DMS53 (cell line): ENCODE results near the gene DNHD1.
A peak's percentile ranks its signal among the peaks of the same experiment; 100 is the strongest.
"Not testable (repeated sequence)": the region's sequence is repeated elsewhere in the genome, so short reads cannot be mapped to it uniquely, and the experiment has no call there.

Experiments used
- DNase-seq: peaks from one replicate; lab custom pipeline; 2025; lab: John Stamatoyannopoulos, UW

DNHD1 gene

DNA sequence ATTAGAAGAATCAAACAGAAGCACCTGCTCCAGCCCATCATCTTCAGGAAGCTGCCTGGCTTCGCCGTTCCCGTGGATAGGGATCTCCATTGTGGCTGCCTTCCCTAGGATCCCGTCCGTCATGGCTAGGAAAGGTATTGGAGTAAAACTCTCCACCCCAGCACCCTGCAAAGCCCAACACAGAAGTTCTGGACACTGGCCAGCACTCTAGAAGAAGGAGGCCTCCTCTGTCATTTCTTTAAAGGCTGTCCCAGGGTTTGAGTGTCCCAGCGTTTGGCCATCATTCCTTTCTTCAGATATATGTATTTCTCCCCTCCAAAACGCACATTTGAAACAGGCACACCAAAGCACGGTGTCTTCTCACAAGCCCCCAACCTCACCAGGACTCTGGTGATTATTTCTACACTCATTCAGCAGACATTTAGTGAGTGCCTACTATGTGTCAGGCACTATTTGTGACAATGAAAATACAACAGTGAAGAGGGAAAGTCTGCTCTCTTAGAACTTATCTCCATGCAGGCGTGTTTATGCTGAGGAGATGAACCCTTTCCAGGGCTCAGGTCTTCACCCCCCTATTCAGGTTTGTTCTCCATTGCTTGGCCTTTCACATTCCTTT is 16.7 kb upstream of the DNHD1 start:
- DNase-seq: no peak

DNA sequence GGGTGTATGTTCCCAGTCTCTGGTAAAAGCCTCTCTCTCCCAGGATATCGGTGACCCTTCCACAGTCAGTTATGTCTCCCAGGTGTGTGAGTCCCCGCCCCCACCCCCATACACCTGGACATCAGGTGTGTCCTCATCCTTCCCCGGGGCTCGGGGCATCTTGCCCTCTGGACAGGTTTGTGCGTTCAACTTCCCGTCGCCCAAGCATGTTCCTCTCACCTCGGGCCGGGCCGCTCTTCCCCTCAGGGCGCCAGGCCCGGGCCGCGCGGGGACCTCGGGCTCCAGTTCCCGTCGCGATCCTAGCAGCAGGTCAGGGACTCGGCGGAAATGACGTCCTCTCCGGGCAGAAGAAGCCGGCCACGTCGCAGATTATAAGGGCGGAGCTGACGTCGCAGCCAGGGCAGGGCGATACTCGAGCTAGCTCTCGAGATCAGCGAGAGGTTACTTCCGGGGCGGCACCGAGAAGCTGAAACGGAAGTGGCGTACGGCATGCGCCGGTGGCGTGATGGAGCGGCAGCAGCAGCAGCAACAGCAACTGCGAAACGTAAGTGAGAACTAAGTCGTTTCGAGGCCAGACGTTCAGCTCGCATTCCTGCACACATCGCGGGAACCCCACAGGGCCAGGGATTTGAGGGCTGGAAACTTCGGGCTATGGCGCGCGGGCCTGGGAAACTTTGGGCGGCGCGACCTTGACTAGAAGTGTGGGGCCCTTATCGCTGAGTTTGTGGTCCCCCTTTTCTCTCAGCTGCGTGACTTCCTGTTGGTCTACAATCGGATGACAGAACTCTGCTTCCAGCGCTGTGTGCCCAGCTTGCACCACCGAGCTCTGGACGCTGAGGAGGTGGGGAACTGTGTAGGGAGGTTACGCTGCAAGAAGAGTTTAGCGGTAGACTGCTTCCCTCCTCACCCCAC is 15.8 kb upstream of the DNHD1 start, which contains the start of the genes ARFIP2 and TIMM10B:
TSS of gene ARFIP2 (minus strand) at position 320 of the 912 bp plus-strand sequence. CDS start 910 bp downstream, outside the sequence.
TSS of gene TIMM10B (plus strand) at position 490 of the 912 bp plus-strand sequence. CDS start at position 506, 16 bp downstream.
- DNase-seq: peak; percentile 99

DNA sequence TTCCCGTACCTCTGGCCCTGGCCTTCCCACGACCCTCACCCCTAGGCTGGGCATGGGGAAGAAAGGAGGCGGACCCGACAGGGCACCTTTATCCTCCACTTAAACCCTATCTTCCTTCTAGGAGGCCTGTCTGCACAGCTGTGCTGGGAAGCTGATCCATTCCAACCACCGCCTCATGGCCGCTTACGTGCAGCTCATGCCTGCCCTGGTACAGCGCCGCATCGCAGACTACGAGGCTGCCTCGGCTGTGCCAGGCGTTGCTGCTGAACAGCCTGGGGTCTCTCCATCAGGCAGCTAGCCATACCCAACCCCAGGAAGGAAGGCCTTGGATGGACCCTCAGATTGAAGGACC is 15.2 kb upstream of the DNHD1 start:
- peak; percentile 56 for DNase-seq

DNA sequence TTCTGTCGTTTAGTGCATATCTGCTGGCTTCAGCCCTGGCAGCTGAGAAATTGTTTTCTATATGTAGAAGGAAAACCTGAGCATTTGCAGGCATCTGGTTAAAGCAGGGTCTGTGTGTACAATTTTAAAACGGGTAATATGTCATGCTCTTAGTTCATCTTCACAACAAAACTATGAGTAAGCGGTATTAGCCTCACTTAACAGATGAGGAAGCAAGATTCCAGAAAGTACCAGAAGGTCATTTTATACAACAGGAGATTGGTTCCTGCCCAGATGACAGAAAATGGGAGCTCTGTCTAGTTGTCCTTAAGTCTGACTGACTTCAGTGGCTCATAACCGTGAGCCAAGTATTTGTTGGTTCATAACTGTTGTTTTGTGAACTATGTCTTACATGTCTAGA is 14.6 kb upstream of the DNHD1 start:
- no peak for DNase-seq

DNA sequence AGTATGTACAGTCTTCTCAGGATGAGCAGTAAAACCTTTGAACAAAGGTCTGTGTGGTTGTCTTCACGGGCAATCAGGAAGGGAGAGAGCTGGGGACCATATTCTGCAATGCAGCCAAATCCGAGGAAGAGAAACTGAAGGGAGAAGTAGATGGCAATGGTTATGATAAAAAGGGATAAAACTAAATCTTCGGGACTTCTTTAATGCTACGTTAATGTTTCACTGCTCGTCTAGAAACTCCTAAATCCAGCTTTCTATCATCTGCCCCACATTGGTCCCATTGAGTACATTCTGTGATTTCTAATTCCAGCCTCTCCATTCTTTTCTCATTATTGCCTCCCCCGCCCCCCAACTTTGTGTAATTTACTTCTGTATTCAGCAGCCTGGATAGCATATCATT is 14.1 kb upstream of the DNHD1 start:
- no peak for DNase-seq

DNA sequence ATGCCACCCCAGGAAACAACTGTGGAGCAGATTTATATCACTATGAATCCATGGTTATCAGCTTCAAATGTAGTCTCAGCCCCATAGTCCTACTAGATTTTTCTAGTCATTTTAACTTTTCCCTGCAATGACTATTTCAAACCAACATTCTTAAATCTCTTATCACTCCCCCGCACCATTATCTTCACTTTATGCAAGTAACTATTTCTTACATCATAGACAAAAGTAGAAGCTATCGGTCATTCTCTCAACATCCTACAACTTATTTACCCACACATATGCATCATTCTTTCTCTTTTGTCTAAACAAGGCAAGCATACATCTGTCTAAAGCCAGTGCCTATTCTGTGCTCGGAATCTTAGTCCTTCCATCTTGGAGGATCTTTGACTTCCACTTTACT is 11.4 kb upstream of the DNHD1 start:
- no peak for DNase-seq

DNA sequence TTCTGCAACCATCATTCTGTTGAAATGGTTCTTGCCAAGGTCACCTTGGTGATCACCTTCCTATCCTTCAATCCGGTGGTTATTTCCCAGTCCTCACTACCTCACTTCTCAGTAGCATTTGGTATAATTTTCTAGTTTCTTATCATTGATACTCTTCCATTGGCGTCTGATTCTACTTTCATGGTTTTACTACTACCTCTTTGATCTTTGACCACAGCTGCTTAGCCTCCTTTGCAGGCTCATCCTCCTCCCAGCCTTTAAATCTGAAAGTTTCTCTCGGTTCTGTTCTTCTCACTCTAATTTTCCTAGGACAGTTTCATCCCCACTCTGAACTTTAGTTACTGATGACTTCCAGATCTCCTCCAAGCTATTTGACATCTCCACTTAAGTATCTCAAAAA is 10.8 kb upstream of the DNHD1 start:
- no peak for DNase-seq

DNA sequence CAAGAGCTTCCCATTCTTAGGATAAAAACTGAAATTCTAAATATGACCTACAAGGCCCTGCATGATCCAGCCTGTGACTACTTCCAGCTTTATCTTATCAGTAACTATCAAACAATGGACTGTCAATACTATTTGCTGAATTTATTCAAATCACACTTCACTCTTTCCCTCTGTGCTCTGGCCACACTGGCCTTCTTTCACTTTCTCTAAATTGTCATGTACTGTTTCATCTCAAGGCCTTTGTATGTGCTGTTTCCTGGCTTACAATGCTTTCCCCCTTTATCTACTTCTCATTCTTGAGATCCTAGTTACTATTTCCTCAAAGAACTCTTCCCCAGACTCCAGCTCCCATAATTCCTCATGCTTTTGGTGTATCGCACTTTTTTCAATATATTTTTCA is 10.1 kb upstream of the DNHD1 start:
- no peak for DNase-seq

DNA sequence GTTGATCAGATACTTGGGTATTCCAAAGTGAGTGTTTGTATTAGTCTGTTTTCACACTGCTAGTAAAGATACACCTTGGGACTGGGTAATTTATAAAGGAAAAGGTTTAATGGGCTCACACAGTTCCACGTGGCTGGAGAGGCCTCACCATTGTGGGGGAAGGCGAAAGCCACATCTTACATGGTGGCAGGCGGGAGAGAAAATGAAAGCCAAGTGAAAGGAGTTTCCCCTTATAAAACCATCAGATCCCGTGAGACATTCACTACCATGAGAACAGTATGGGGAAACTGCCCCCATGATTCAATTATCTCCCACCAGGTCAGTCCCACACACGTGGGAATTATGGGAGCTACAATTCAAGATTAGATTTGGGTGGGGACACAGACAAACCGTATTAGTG is 8.7 kb upstream of the DNHD1 start:
- no peak for DNase-seq

DNA sequence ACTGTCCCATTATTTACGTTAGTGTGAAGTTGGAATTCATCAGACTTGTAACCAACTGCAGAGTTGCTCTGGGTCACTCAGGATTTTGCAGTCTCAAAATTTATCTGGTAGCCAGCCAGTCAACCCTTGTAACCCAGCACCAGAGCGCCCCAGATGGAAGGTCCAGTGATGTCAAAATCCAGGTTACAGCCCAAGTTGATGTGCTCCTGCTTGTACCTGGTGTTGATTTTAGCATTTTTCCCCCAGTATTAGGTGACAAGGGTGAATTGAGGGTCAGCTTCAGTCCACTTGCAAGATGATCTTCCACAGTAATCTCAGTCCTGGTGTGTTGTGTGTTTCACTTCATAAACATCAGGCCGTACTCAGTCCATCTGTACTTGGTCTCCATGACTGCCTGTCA is 8.3 kb upstream of the DNHD1 start:
- DNase-seq: no peak

DNA sequence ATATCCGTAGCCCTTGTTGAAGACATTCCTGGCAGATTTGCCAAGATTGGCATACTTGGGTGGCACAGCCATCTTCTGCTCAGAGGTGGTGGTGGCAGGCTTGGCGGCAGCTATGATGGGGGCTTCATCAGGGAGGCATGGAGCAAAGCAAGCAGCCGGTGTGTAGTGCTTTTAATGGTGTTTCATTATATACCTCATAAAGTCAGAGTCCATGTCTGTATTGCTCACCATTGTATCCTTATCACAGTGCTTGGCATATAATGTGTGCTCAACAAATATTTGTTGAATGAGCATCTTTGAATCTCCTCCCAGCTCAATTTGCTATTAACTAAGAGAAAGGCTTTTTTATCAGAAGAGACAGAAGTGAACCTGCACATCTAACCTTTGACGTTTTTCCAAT is 7.8 kb upstream of the DNHD1 start:
- DNase-seq: peak; percentile 56

DNA sequence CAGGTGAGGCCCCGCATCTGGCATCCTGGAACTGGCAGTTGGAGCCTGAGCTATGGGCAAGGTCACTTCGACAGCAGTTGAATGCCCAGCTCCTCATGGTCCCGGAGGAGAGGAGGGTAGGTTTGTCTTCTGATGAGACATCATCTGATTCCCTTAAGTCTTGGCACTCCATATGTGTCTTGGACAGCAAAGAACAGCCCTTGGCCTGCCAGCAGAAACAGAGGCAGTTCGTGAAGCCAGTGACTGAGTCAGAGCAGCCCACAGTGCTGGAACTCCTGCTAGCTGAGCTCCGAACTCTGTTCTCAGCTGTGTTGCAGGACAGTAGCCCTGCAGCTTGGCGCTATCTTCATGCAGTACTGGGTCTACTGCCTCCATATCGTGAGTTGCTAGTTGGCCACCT is 1.0 kb downstream of the DNHD1 start:
- no peak for DNase-seq

DNA sequence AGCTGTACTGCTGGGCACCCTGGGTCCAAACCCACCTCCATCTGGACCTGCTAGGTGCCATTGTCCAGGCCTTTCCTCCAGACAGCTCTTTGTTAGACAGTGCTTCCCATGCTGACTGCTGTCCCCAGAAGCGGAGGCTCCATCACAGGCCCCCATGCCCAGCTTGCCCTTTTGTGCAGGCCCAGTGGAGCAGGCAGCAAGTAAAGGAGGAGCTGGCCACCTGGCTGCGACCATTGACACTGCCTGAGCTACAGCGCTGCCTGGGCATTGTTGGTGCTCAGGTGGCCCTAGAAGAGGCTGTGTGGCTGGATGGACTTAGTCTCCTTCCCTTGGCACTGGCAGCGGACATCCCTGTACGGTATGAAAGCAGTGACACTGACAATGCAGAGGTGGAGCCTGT is 1.5 kb downstream of the DNHD1 start:
- DNase-seq: no peak

DNA sequence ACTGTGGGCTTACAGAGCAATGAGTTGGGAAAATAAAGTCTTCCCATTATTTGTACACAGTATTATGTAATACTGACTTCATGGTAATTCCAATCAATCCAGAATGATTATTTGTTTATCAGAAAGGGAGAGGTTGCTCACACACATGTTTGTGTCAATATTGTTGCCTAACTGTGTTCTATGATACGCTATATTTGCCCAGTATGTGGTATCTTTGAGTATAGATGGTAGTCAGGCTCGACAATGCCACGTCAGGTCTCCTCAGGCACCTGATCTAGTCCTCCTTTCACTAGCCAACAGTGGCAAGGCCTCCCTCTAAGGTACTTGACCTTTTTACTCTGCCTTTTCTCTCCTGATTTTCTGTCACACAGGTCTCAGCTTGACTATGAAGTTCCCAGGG is 5.3 kb downstream of the DNHD1 start:
- DNase-seq: no peak

DNA sequence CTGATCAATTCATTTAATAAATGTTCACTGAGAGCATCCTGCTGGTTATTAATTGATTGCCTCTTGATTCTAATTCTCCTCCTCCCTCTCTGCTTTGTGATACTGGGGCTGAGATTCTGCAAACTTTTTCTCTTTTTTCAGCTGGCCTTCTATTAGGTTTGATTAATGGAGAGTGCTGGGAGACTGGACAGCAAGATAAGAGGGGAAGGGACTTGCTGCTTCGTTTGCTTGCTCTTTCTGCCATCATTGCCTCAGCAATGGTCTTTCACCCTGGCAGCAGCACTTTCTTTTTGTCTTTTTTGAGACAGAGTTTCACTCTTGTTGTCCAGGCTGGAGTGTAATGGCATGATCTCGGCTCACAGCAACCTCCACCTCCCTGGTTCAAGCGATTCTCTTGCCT is 7.1 kb downstream of the DNHD1 start:
- no peak for DNase-seq

DNA sequence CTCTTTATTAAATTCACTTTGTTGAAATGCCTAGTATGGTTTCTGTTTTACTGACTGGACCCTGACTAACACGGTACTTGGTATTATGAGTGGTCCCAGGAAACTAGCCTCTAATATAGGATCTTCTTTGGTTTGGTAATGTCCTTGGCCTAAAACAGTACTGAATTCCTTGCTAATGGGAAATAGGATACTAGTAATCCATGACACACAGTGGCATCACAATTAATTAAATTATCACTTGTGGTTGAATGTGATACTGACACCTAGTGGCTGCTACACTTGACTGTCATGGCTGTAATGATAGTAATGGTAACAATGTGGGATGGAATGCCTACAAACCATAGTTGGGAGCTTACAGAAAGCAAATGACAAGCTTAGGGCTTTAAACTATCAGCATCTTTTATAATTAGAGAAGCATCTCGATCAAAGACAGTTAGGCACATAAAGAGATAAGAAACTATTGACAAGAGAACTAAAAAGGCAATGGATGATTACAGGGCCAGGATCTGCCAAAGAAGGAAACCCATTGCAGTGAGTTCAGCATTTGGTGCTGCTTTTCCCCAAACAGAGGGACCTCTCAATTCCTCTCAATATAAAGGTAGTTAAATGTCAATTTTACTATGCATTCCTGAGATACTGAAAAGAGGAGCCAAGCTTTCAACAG is 8.6 kb downstream of the DNHD1 start:
- peak; percentile 72 for DNase-seq

DNA sequence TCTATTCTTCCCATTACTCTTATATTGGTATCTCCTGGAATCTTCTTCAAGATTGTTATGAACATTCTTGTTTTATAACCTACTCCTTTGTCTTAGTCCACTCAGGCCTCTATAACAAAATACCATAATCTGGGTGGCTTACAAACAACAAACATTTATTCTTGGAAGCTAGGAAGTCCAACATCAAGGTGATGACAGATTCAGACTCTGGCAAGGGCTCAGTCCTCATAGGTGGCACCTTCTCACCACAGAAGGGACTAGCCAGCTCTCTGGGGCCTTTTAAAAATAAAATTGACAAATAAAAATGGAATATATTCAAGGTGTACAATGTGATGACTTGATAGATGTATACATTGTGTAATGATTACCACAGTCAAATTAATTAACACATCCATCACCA is 19.8 kb downstream of the DNHD1 start:
- no peak for DNase-seq

DNA sequence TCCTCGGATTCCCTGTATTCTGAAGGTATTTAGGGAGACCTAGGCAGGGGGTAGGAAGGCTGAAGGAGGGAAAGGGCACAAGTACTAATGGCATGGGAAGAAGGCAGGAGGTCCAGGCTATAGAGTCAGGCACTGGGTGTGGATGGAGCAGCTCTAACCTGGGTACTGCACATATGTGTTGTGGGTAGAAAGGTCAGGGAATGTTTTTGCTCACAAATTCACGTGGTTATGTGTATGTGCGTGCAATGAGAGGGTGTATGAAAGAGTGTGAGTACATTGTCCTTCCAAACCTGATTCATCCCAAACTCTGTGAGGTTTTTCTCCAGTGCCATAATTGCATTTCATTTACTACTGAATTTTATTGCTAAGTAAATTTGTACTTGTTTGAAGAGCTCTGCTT is 23.2 kb downstream of the DNHD1 start:
- DNase-seq: no peak

DNA sequence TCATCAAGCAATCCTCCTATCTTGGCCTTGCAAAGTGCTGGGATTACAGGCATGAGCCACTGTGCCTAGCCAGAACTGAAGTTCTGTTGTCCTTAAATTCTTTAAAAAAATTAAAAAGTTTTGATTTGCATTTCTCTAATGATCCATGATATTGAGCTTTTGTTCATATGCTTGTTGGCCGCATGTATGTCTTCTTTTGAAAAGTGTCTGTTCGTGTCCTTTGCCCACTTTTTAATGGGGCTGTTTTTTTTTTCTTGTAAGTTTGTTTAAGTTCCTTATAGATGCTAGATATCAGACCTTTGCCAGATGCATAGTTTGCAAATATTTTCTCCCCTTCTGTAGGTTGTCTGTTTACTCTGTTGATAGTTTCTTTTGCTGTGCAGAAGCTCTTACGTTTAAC is 24.9 kb downstream of the DNHD1 start:
- not testable (repeated sequence) for DNase-seq

DNA sequence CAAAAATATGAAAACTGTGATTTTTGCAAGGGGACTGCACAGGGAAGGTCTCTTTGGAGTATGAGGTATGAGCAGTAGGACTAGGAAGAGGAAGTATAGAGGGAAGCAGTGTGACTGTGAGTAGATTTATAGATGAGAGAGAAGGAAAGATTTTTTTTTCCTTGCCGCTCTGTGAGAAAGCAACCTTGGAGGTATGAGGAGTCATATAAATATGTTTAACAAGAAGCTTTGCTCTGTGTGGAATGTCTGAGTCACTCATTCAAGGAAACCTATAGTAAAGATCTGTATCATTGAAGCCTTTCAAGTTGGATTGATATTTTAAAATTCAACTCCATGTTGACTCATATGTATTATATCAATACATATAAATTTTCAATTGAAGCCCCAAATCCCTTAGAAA is 26.2 kb downstream of the DNHD1 start:
- DNase-seq: no peak

DNA sequence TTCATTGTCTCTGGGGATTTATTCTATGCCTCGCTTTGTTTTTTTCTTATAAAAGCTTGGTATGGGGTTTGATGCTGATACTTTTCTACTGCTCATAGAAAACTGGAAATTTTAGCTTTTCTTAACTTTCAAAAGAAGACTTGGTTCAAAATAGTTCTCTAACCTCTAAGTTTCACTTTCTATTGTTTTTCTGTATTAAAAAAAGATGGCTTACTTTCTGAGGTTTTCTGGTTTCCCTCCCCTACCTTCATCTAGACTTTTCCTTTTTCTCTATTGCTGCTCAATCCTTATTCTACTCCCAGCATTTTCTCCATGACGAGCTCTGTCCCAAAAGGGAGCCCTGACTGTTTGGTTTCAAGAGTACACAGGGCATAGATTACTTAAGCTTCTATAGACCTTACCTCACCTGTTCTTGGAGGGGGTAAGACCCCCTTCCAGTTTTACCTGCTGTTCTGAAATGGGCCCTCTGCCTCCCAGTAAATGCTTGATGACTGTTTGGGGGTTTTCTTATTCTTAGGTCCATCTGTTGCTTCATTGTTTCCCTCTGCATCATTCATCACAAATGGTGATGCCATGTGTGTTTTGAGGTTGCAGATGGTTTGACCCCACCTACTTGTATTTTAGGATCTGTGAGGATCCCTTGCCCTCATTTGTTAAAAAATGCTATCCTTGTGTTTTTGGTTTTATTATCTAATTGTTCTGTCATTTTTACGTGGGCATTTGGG is 29.5 kb downstream of the DNHD1 start:
- no peak for DNase-seq

DNA sequence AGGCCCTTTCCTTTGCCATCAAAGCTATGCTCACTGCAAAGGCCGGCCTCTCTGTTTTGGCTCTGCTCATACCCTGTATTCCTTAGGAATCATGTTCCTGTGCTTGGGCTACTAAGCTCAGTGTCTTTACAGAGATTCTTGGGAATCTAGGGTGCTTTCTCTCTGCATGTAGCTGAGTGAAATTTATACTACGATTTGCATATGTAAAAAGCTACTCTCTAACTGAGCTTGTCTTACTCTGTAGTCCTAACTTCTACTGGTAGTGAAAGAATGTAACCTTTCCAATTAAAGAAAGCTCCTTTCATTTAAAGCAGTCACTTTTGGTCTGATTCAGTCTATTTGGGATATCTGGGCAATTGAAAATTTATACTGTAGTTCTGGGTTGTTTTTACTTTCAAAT is 32.2 kb downstream of the DNHD1 start:
- DNase-seq: no peak
